Left kidney (tissue), 2 donors: ENCODE results near the gene SLC23A2. TPM values are rescaled to one million over a fixed set of nuclear protein-coding genes. Genes with fewer than 3 reads are reported as not detected.

Experiments
- DNase-seq: peaks from one replicate; pipeline ENCODE4 v3.0.0-alpha.2; 2013
- polyA plus RNA-seq: library from polyadenylated mRNA; unstranded; fragments of 120-200 nt; gene quantifications from one replicate; pipeline ENCODE4 v1.2.1, GENCODE V29; 2013; ENCODE audit not compliant: insufficient read length

Gene SLC23A2
- polyA plus RNA-seq, 1 donor, result 25.9 TPM

DNA sequence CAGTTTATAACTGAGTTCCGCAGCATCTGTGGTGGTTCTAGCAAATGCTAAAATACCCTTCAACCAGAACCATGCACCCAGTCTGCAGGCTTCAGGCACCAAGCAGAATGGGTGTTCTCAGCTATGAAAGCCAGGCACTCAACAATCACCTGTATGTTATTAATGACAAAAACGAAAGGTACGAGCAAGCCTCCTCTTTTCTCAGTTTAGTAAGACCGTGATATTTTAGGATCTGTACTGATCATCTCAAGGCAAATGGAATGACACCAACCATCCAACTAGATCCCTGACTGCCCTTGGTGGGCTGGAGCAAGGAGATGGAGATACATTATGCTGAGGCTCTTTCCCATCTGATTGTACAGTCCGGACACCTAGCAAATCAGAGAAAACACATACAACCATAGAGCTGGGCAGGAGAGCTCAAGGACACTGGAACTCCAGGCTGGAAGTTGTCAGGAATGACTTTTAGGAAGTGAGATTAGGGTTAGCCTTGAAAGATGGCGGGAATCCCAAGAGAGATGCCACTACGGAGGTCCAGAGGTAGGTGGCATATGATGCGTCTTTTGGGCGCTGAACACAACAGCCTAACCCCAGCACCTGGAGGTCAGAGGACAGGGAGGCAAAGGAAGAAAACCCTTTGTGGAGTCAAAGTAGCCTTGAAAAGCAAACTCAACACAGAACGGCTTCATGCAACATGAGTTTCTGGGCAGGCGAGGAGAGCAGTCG lies 33.4 kb downstream of the SLC23A2 start:
- DNase-seq, result no peak

DNA sequence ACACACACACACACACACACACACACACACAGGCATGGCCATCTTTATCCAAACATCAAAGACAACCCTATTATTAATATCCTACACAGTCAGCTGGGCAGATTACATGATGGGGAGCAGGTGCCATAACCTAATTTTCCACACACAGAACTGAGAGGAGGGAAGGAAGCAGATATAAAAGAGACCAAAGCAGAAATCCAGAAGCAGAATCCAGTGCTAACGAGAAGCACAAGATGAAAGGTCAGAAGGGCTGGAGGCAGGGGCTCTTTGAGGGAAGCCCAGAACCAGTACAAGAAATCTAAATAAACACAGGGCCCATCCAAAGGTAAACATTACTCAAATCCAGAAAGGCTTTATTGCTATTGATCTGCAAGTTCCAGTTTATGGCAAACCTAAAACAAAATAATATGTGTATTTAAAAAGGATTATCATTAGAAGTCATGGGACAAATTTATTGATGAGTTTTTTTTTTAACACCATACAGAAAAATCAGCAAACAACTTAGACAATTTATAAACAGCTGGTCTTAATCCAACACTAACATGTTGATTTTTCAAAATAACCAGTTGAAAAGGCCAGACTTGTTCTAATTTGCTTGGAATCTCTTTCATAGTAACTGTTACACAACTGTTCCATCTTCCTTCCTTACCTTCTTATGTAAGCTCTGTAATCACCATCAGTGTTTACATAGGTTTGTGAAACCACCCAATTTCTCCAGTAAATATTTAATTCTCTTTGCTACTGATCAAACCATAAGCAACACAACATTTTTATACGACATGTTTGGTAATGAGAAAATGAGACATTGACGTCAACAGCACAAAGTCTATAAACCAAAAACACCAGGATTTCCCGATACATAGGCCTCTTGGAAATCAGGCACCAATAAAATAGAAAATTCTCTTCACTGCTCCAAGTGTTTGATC lies 34.2 kb downstream of the SLC23A2 start:
- no peak for DNase-seq

DNA sequence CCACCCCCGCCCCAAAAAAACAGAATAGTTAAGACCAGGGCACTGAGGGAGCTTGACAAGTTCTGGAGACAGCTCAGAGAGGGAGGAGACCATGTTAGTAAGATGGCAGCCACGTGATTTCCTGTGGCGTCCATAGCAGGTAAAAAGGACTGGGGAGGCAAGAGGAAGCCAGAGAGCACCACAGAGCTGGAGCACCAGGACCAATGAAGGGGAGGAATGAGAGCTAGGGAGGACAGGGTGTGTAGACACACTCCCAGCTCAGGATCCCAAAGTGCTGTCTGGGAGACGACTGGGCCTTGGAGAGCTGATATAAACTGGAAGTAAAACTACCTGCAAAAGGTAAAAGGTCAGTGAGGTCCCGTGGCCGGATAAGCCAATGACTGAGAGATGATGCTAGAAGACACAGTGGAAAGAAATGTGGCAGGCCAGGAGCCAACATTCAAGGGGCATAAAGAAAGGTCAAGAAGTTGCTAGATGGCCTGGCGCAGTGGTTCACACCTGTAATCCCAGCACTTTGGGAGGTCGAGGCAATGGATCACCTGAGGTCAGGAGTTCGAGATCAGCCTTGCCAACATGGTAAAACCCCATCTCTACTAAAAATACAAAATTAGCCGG lies 39.0 kb downstream of the SLC23A2 start:
- no peak for DNase-seq

DNA sequence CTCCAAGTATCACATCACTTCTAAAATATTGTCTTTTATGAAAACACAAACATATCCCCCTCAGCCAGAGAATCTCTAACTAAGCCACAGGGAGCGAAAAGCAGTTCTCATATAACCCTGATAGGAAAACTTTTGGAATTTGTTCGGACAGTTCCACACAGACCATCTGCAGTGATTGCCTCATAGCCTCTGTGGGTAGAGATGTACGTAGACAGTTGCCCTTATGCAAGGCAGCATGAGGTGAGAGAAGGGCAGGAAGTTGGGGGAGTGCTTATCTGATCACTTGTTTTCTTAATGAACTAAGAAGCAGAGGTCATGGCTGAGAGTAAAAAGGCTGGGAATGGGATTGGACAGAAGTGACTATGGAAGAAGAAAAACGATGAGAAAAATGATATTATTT lies 39.6 kb downstream of the SLC23A2 start:
- DNase-seq, result no peak

DNA sequence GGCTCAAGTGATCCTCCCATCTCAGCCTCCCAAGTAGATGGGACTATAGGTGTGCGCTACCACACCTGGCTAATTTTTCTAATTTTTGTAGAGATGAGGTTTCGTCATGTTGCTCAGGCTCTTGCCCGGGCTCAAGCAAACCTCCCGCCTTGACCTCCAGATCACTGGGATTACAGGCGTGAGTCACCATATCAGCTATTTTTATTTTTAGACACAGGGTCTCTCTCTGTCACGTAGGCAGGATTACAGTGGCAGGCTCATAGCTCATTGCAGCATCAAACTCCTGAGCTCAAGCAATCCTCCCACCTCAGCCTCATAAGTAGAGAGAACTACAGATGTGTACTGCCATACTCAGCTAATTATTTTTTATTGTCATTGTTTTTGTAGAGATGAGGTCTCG lies 41.7 kb downstream of the SLC23A2 start:
- DNase-seq, result no peak

DNA sequence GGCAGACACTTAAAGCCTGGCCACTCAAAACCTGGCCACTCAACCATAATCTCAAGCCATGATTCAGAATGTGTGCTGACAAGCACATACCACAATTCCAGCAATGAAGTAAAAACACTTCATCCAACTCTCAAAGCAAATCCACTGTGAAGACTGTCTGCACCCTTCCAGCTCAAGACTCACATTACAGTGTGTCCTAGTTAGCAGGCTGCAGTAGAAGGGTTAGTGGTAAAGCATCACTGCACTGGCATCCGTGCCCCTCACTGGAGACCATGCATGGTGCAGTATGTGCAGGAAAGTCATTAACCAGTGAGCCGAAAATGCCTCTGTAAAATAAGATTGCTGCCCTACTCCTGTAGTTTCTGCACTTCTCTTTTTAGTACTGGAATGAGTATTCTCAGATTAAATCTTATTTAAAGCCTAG lies 43.4 kb downstream of the SLC23A2 start:
- DNase-seq, result no peak

DNA sequence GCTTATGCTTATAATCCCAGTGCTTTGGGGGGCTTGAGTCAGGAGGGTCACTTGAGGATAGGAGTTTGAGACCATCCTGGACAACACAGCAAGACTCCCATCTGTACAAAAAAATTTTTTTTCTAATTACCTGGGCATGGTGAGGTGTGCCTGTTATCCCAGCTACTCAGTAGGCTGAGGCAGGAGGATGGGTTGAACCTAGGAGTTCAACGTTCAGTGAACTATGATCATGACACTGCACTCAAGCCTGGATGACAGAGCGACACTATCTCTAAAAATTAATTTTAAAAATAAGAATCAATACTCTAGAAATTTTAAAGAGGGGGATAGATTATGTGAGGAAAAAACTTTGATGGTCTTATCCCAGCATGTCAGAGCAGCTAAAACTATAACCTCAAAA lies 44.1 kb downstream of the SLC23A2 start:
- DNase-seq, result no peak

DNA sequence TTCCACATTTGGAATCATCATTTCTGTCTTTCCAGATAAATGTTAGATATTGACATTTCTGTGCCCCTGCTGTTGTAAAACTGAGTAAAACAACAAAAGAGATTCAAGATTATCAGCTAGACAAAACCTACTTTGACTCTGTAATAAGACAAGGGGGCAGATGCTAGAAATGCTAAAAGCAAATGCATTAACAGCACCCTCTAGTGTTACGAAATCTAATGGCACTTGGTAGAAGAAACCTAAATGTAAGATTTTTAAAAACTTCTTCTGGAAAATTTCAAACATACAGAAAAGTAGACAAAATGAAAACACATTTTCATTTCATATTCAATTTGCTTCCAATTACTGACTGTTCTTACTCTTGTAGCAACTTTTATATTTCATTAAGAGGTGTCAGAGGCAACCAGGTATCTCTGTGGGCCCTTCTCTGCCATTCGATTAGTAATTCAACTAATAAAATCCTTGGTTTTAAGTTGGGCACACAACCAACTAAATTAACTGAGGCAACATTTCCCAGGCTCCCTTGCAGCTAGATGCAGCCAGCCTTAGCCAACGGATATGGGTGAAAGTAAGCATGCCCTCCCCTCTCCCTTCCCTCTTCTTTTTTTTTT lies 45.0 kb downstream of the SLC23A2 start:
- no peak for DNase-seq

DNA sequence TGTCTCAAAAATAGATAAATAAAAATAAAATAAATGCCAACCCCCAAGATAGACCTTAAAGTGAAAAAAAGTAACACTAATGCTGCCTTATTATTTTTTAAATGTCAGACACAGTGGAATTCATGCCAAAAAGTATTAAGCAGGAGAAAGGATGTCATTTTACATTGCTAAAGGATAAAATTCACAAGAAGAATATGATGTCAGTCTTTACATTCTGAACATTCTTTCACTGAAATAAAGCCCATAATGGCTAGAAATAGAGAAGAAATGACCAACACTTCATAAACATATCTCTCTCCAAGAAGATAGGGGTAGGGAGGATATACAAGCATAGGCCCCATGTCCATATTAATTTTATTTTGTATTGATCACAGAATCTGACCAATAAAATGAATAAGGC lies 47.4 kb downstream of the SLC23A2 start:
- no peak for DNase-seq

DNA sequence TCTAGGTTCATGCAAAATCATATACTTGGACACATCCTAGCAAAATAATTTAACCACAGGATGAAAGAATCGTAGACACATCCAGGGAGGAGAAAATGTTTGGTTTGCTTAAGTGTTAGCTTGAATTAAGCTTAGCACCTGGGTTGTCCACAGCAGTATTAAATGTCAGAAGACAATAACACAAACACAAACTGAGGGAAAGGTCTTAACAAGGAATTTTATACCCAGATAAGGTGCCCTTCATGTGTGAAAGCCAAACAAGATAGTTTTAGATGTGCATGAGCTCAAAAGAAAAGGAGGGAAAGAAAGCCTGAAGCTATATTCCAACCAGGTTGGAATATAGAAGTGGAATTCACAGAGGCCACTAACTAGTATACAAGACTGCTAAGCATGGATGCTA lies 49.1 kb downstream of the SLC23A2 start:
- DNase-seq, result no peak

DNA sequence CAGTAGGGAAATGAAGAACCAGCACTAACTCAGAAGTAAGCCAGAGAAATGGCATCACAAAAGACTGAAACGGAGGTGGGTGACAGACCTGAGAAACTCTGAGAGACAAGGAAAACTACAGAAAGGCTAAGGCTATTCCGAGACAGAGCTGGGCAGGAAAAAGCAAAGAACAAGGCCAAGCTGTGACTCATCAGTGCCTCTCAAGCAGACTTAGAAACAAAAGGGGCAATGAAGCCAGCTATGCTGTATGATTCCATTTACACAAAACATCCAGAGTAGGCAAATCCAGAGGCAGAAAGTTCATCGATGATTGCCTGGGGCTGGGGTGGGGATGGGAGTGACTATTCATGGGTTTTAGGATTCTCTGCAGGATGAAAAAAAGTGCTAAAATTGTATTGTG lies 50.0 kb downstream of the SLC23A2 start:
- no peak for DNase-seq

DNA sequence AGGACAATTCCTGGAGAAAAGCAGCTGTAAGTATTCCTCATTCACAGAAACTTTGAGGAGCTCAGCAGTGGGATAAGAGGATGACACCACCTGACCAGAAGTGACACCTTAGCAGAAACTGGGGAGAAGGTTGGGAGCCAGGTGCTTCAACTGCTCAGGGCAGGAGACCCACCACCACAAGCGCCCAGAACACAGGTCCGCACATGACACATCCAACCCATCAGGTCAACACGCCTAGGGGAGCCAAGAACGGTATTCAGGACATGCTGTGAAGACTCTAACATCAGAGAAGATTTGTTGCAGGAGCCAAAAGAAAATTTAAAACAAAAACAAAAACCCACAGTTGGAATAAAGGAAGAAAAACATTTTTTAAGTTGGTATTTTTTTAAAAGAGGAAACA lies 50.5 kb downstream of the SLC23A2 start:
- no peak for DNase-seq

DNA sequence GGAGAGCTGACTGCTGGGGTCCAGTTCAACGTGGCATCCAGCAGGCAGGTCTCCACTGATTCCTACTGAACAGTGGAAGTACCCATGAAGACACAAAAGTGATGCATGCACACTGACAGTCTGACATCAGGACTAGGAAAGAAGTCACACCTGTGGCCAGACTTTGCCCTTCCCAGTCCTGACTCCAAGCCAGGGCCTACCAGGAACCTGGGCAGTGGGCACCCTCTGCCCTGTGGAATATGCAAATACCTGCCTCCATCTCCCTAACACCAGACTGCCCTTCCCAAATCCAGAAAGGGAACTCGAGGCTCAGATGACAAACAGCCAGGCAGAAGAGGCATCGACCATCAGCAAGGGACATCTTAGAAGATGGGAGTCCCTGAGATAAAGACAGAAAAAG lies 50.9 kb downstream of the SLC23A2 start:
- DNase-seq, result no peak

DNA sequence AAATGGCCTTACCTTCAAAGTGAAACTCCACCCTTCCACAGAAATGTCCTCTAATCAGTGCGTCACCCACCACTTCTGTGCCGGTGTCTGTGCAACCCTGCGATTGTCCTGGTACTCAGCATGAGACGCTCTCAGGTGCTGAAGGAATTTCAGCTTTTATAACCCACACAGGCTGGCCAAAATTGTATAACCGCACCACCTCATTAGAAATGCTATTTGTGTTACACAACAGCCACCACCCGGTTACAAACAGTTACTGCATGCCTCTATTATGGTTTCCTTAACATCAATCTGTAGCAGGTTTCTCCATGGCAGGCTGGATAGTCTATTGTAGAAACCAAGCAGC lies 51.5 kb downstream of the SLC23A2 start:
- no peak for DNase-seq

DNA sequence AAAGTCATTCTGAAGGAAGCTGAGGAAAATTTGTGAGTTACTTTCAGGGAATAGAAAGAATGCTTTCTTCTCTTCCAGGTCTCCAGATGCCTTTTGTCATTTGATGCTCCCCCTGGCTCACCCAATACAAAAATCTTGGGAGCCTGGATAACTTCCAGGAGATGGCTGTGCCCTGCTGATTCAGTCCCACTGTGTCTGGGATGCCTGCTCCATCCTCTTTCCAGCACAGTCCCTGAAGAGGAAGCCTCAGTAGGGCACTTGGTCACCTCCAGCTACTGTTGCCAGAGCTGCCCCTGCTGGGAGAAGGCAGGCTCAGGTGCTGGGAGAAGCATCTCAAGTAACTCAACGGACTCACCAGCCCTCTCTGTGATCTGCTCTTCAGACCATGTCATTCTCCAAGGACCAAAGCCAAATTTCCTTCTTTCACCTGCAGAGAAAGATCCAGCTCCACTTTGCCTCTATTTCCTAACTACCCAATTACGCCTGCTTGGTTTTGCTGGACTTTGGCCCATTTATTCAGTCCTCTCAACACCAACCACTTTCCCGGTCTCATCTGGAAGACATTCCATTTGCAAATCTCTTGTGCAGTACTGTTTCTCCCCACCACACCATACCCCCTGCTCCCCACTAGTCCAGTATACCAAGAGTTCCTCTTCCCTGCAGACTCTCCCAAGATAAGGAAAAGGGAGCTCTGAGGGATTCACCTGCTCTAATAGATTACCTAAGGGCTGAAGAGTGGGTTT lies 53.3 kb downstream of the SLC23A2 start:
- DNase-seq, result no peak

DNA sequence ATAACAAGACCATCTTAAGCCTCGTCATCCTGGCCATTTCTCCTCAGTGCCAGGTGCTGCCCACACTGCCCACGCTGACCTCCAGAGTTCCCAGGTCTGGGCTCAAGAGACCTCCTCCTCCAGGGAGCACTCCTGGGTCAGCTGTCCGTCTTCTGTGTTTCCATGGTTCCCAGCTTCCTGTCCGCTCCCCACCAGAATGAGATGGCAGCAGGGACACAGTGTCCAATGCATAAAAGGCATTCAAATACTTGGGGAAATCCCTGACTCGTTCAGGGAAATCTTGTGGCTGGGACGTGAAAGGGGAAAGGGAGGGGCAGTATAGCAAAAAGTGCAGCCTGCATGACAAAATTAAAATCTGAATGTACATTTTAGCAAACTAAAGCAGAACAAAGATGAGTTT lies 54.3 kb downstream of the SLC23A2 start:
- no peak for DNase-seq

DNA sequence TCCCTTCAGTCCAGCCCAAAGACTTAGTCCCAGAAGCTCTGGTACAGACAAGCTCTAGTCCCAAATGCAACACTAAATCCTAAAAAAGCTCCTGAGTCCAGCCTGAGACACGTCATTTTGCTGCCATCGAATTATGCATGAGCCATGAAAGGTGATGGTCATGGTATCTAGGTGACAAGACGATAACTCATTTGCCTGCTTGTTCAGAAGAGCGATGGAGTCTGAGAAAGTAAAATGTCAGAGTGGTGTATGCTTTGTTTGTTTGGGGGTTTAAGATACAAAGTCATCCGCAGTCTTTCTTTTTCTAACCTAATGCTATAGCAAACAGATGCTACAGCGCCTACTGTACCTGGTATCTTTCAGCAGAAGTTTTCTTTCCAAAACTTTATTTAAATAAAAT lies 54.7 kb downstream of the SLC23A2 start:
- DNase-seq, result no peak

DNA sequence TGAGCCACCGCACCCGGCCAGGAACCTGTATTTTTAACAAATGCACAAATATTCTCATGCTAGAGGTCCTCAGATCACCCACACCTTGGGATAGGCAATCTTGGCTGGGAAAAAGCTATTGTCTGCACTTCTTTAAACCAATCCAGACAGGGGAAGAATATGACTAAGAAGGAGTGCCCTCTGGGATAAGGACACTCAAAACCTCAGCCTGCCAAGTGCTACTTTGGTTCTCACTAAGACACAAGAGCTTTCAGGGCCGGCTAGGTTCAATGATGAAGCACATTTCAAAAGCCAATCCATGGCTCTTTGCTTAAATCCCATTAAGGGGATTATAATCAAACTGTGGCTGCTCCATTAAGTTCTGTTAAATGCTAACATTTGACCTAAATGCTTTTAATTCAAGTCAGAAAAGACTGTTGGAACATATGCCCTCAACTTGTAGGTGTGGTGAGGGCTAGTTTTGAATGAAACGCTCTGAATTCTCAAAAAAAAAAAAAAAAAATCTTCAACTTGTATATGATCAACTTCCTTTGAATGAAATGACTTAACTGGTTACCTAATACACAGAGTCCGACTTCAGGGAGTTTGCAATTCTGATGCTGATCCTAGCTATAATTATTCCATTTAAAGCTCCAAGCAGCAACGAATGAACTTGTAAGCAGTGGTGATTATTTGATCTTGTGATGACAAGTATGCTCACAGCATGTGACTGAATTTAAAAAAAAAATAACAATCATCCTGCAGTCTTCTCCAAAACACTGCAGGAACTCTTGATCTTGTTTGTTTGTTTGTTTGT lies 56.6 kb downstream of the SLC23A2 start:
- DNase-seq, result no peak

DNA sequence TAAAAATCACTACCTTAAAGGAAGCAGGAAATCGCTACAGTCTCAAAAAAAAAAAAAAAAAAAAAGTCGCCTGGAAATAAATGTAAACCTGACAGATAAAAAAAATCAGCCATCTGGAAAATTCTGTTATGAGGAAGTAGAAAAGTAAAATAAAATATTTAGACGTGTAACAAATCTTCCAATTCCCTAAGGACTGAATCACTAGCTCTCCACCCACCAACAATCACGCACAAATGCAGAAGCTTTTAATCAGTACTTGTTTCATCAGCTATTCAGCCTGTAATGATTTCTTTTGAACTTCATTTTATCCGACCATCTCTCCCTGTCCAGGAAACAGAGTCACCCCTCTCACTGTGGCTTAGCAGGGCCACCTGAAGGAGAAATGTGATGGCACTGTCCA lies 59.0 kb downstream of the SLC23A2 start:
- DNase-seq, result no peak

DNA sequence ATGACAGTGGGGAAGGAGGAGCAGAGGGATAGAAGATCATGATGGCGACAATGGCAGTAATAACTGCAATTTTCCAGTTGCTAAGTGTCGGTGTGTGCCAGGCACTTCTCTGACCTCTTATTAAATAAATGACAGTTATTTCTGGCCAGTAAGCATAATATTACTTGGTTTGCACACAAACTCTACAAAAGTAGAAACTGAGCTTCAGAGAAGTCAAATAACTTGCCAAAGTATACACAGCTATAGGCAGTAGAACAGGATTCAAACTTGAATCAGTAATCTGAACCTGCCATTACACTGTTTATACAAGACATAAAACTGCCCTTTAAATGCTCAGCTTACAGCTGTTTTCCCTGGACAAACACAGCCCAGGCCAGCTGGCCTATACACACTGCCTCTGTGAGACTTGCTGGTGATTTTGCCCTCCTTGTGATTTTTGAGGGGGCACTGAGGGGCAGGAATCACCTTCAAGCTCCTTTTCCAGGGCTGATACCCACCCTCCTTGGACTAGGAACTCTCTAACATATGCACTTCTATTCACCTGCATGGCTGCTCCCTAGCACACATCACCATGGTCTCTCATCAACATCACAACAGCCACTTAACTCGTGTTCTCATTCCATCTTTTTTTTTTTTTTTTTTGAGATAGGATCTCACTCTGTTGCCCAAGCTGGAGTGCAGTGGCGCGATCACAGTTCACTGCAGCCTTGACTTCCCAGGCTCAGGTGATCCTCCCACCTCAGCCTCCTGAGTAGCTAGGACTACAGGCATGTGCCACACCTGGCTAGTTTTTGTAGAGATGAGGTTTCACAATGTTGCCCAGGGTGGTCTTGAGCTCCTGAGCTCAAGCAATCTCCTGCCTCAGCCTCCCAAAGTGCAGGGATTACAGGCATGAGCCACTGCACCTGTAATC lies 63.6 kb downstream of the SLC23A2 start:
- peak; percentile 50 for DNase-seq
